CD4-positive, alpha-beta memory T cell (primary cell): ENCODE data around the gene NPRL2. TPM values are rescaled to one million over a fixed set of nuclear protein-coding genes. Genes with fewer than 3 reads are reported as not detected.
A peak's percentile ranks its signal among the peaks of the same experiment; 100 is the strongest.

Experiments used
- CTCF ChIA-PET: fragments of 350-600 bp; sonication (Branson Sonifier 250); formaldehyde crosslinking; loops from one replicate; lab custom pipeline; 2021; ENCODE audit warnings: inconsistent platforms; ENCODE audit not compliant: partially characterized antibody; lab: Charles Lee
- POLR2A ChIA-PET: fragments of 350-600 bp; sonication (Branson Sonifier 250); formaldehyde crosslinking; loops from one replicate; lab custom pipeline; 2021; ENCODE audit not compliant: partially characterized antibody; lab: Charles Lee
- DNase-seq, 5 donors: peaks; one replicate each; pipeline versions ENCODE4 v3.0.0 to v3.0.0-alpha.2; 2020 to 2022; ENCODE audit warnings: mixed read lengths in 1 of 5
- H3K27ac ChIP-seq: one replicate; pipeline ENCODE4 v1.7.0; 2013; ENCODE audit warnings: low read depth, low read length
- H3K27me3 ChIP-seq: 2 replicates; pipeline ENCODE4 v1.7.0; 2013; ENCODE audit warnings: mild to moderate bottlenecking, low read length, moderate library complexity; ENCODE audit not compliant: insufficient read depth
- H3K36me3 ChIP-seq: 2 replicates; pipeline ENCODE4 v1.7.0; 2013; ENCODE audit warnings: mild to moderate bottlenecking, low read length, moderate library complexity; ENCODE audit not compliant: insufficient read depth
- H3K4me1 ChIP-seq: 2 replicates; pipeline ENCODE4 v1.7.0; 2013; ENCODE audit warnings: mild to moderate bottlenecking, low read length, moderate library complexity; ENCODE audit not compliant: insufficient read depth
- H3K4me3 ChIP-seq, 2 donors: one replicate each; pipeline ENCODE4 v1.7.0; 2013; ENCODE audit warnings: low read length in 2 of 2, mild to moderate bottlenecking in 1 of 2
- H3K9me3 ChIP-seq, 2 donors: one replicate each; pipeline ENCODE4 v1.7.0; 2013; ENCODE audit warnings: low read length in 2 of 2, control low read depth in 1 of 2; ENCODE audit not compliant: control insufficient read depth in 1 of 2
- H3K27ac Mint-ChIP-seq, 7 donors: one replicate each; pipeline ENCODE4 v1.8.0; 2020 to 2021; ENCODE audit warnings: mixed read lengths in 7 of 7, mild to moderate bottlenecking in 6 of 7, inconsistent platforms in 3 of 7, moderate library complexity in 3 of 7
- H3K27me3 Mint-ChIP-seq, 2 donors: one replicate each; pipeline ENCODE4 v1.8.0; 2020 to 2021; ENCODE audit warnings: mixed read lengths in 2 of 2
- H3K36me3 Mint-ChIP-seq, 2 donors: one replicate each; pipeline ENCODE4 v1.8.0; 2020 to 2021; ENCODE audit warnings: mixed read lengths in 2 of 2, inconsistent platforms in 1 of 2, mild to moderate bottlenecking in 1 of 2
- H3K4me1 Mint-ChIP-seq, 4 donors: one replicate each; pipeline ENCODE4 v1.8.0; 2020 to 2021; ENCODE audit warnings: mixed read lengths in 4 of 4, mild to moderate bottlenecking in 1 of 4
- H3K4me3 Mint-ChIP-seq, 8 donors: one replicate each; pipeline ENCODE4 v1.8.0; 2020 to 2021; ENCODE audit warnings: mixed read lengths in 8 of 8, mild to moderate bottlenecking in 7 of 8, moderate library complexity in 6 of 8, inconsistent platforms in 3 of 8
- H3K9me3 Mint-ChIP-seq, 8 donors: one replicate each; pipeline ENCODE4 v1.8.0; 2020 to 2021; ENCODE audit warnings: mixed read lengths in 8 of 8, mild to moderate bottlenecking in 5 of 8, inconsistent platforms in 3 of 8, moderate library complexity in 1 of 8
- intact Hi-C: fragments of 100-400 bp; cut with micrococcal nuclease; formaldehyde crosslinking; loops from one replicate; pipeline ENCODE4 v1.15.1; 2023
- polyA plus RNA-seq, 2 donors: library from polyadenylated mRNA; unstranded; fragments of 300-500 nt; fragmentation: Illumina TruSeq; gene quantifications; one replicate each; pipeline ENCODE4 v1.2.3, GENCODE V29; 2021
- total RNA-seq, 2 experiments: library from RNA; stranded (reverse); gene quantifications; one replicate each; pipeline ENCODE4 v1.2.3, GENCODE V29; 2021

NPRL2 gene
- total and polyA plus RNA-seq, 4 experiments from 2014 or later = 39.6 to 53.0 (median 45.9) TPM

- intact Hi-C loops = loop anchor here (1.0 to 5.0 kb wide), 5 partner anchors 9 to 100 kb away; partner anchors contain the start of genes CYB561D2, GNAI2, HYAL3 and NAA80
- Histone ChIP-seq H3K27ac (peak overlapping the region; percentile 96), H3K4me1 (peaks cover 80% of the 10 kb centered on the region), H3K9me3 (no peaks in the 10 kb centered on the region), H3K27me3 (no peaks in the 10 kb centered on the region), H3K36me3 (peaks cover 6% of the 10 kb centered on the region), H3K4me3 (peak overlapping the region; percentile 87 to 94)
- H3K27ac Mint-ChIP-seq = peak overlapping the region; percentile 93 to 100 (median 98)
- no peaks in the 10 kb centered on the region for H3K27me3 Mint-ChIP-seq
- DNase-seq = peak; percentile 89 to 98 (median 92)
- peaks cover 42 to 76% (median 56%) of the 10 kb centered on the region in 4 donors for H3K4me1 Mint-ChIP-seq
- ChIA-PET POLR2A (interaction anchor here (0.6 to 20.5 kb wide), 27 partner anchors 8 to 1898 kb away, joined by 3 to 595 read pairs (median 4); partner anchors contain the start of genes CCDC51, CYB561D2, GNAI2 and HEMK1), CTCF (interaction anchor here (0.6 to 5.8 kb wide), 16 partner anchors 8 to 274 kb away, joined by 3 to 84 read pairs (median 6); partner anchors contain the start of genes CYB561D2, HYAL1, HYAL2 and HYAL3)
- H3K4me3 Mint-ChIP-seq = peak overlapping the region; percentile 88 to 98 (median 95)
- H3K9me3 Mint-ChIP-seq = peaks cover 0 to 4% (median 0%) of the 10 kb centered on the region in 8 donors
- peaks cover 4 to 22% of the 10 kb centered on the region in 2 donors for H3K36me3 Mint-ChIP-seq
Observed at GRCh38 chr3:50337175-50337861, 13.3 kb downstream of the NPRL2 start.

DNA sequence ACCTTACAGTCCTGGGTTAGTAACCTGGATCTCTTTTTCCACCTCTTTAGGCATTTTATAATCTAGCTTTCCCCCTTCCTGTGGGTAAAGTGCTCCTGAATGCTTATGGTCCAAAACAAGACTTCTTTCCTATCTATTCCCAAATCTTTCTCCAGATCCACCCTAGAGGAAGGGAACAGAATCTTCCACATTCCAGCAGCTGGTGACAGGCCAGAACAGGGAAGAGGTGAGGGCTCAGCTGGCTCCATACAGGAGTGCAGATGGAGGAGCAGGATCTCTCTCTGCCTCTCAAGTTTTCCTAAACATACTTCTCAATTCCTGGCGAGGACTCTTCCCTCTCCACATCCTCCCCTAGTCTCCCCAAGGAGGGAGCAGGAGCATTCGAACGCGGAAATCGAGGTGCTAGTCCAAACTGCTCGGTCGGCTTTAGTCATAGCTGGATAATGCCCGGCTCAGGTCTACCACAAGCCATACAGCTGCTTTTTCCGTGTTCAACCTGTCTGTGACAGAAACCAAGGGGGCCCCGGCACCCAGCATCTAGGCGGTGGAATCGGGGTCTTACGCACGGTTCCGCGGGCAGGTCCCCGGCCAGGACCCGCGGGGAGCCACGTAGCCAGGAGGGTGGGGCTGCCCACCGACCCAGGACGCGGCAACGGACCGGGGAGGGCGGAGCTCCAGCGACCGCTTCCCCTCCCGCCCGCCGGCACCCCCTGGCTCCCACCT lies 14.0 kb downstream of the NPRL2 start:
- H3K27ac Mint-ChIP-seq = peak overlapping the region; percentile 93 to 100 (median 98)
- H3K4me1 Mint-ChIP-seq = peaks cover 40 to 76% (median 57%) of the 10 kb centered on the region in 4 donors
- H3K27me3 ChIP-seq = no peaks in the 10 kb centered on the region
- H3K36me3 ChIP-seq = peaks cover 13% of the 10 kb centered on the region
- CTCF ChIA-PET = interaction anchor here (0.6 to 5.8 kb wide), 16 partner anchors 9 to 273 kb away, joined by 3 to 84 read pairs (median 6); partner anchors contain the start of genes CYB561D2, HYAL1, HYAL2 and HYAL3
- peaks cover 80% of the 10 kb centered on the region for H3K4me1 ChIP-seq
- H3K4me3 ChIP-seq = peak overlapping the region; percentile 87 to 94
- peak overlapping the region; percentile 88 to 99 (median 96) for H3K4me3 Mint-ChIP-seq
- H3K36me3 Mint-ChIP-seq = peaks cover 4 to 28% of the 10 kb centered on the region in 2 donors
- no peaks in the 10 kb centered on the region for H3K9me3 ChIP-seq
- H3K27ac ChIP-seq = peak overlapping the region; percentile 96
- H3K9me3 Mint-ChIP-seq = peaks cover 0 to 4% (median 0%) of the 10 kb centered on the region in 8 donors
- intact Hi-C loops = loop anchor here (1.0 to 5.0 kb wide), 5 partner anchors 8 to 99 kb away; partner anchors contain the start of genes CYB561D2, GNAI2, HYAL3 and NAA80
- H3K27me3 Mint-ChIP-seq = no peaks in the 10 kb centered on the region
- peak in 1 of 5 donors; percentile 77 for DNase-seq
- POLR2A ChIA-PET = interaction anchor here (0.6 to 20.5 kb wide), 23 partner anchors 8 to 1335 kb away, joined by 3 to 595 read pairs (median 4); partner anchors contain the start of genes CYB561D2, GNAI2, HEMK1 and HYAL2

DNA sequence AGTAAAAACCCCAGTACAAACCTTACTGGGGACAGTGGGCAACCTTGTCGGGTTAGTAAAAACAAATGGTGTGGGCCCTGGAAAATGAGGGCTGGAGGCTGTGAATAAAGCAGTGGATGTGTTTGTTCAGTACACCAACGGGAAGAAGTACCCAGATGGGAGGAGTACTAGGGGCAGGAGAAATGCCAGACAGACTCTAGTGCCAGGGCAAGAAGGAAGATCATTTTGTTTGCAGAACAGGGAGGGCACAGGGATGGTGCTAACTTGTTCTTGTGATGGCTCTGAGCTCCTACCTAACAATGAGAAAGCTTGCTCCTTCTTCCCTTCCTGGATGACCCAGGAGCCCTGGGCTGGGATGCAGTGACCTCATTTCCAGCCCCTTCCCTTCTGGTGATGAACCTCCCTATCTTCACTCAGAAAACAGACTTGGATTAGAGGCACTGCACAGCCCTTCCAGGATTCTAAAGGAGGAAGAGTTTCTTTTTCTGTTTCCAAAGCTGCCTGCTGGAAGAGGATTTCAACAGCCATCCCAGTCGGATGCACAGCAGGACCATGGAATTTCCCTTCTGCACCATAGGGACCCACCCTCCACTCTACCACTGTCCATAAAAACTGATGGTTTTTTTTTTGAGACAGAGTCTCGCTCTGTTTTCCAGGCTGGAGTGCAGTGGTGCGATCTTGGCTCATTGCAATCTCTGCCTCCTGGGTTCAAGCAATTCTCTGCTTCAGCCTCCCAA lies 16.1 kb downstream of the NPRL2 start:
- H3K27me3 Mint-ChIP-seq = no peaks in the 10 kb centered on the region
- Histone ChIP-seq H3K4me1 (peaks cover 59% of the 10 kb centered on the region), H3K27me3 (no peaks in the 10 kb centered on the region), H3K9me3 (no peaks in the 10 kb centered on the region), H3K4me3 (no peak overlapping the region), H3K36me3 (peaks cover 32% of the 10 kb centered on the region), H3K27ac (peak overlapping the region; percentile 96)
- H3K27ac Mint-ChIP-seq = peak overlapping the region; percentile 85 to 97 (median 94)
- ChIA-PET CTCF (interaction anchor here (1.7 kb wide), 1 partner anchor 11 kb away, joined by 7 read pairs; the partner anchor contains the start of gene HYAL2), POLR2A (interaction anchor here (1.5 to 20.5 kb wide), 4 partner anchors 15 to 277 kb away, joined by 3 to 595 read pairs (median 161); partner anchors contain the start of genes CISH, CYB561D2, HYAL2 and HYAL3)
- peaks cover 0 to 4% (median 0%) of the 10 kb centered on the region in 8 donors for H3K9me3 Mint-ChIP-seq
- peaks cover 29 to 60% (median 47%) of the 10 kb centered on the region in 4 donors for H3K4me1 Mint-ChIP-seq
- H3K36me3 Mint-ChIP-seq = peaks cover 4 to 46% of the 10 kb centered on the region in 2 donors
- intact Hi-C loops = loop anchor here (5.0 kb wide), 1 partner anchor 97 kb away; the partner anchor contains the start of gene GNAI2
- H3K4me3 Mint-ChIP-seq = peak overlapping the region in 7 of 8 donors; percentile 21 to 71 (median 56)
- DNase-seq = peak in 1 of 5 donors; percentile 5

DNA sequence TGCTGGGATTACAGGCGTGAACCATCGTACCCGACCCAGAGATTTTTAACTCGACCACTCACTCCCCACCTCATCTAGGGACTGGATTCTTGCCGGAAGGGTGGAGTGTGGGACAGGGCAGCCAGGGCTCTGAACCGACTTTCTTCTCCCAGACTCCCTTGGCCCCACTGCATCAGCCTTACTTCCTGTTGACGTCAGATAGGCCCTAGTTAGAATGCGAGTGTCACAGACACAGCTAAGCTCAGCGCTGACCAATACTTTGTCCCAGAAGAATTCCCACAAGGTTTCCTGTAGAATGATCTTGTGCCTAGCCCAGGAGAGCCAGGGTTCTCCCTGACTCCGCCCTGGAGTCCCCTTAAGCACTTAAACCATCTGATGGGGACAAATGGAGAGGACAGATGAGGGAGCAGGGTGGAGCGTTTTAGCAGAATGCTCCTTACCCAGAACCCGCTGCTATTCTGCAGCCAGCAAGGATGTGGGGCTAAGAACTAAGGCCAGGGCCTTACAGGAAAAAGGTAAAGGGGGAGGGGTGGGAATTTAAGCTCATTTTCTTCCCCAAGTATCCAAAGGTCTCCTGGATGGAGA lies 16.7 kb downstream of the NPRL2 start:
- ChIA-PET POLR2A (interaction anchor here (1.5 to 20.5 kb wide), 4 partner anchors 14 to 278 kb away, joined by 3 to 595 read pairs (median 161); partner anchors contain the start of genes CISH, CYB561D2, HYAL2 and HYAL3), CTCF (interaction anchor here (0.7 to 1.7 kb wide), 2 partner anchors 10 to 16 kb away, joined by 3 to 7 read pairs; partner anchors contain the start of gene HYAL2)
- Mint-ChIP-seq H3K27me3 (no peaks in the 10 kb centered on the region), H3K27ac (peak overlapping the region; percentile 85 to 96 (median 93)), H3K4me1 (peaks cover 25 to 54% (median 41%) of the 10 kb centered on the region in 4 donors), H3K36me3 (peaks cover 4 to 45% of the 10 kb centered on the region in 2 donors), H3K4me3 (peak overlapping the region in 7 of 8 donors; percentile 21 to 71 (median 56)), H3K9me3 (peaks cover 0 to 4% (median 0%) of the 10 kb centered on the region in 8 donors)
- DNase-seq = peak in 3 of 5 donors; percentile 22 to 61 (median 29)
- Histone ChIP-seq H3K27me3 (no peaks in the 10 kb centered on the region), H3K9me3 (no peaks in the 10 kb centered on the region), H3K36me3 (peaks cover 32% of the 10 kb centered on the region), H3K4me3 (no peak overlapping the region), H3K27ac (peak overlapping the region; percentile 96), H3K4me1 (peaks cover 53% of the 10 kb centered on the region)
- intact Hi-C loops = no loop called here

DNA sequence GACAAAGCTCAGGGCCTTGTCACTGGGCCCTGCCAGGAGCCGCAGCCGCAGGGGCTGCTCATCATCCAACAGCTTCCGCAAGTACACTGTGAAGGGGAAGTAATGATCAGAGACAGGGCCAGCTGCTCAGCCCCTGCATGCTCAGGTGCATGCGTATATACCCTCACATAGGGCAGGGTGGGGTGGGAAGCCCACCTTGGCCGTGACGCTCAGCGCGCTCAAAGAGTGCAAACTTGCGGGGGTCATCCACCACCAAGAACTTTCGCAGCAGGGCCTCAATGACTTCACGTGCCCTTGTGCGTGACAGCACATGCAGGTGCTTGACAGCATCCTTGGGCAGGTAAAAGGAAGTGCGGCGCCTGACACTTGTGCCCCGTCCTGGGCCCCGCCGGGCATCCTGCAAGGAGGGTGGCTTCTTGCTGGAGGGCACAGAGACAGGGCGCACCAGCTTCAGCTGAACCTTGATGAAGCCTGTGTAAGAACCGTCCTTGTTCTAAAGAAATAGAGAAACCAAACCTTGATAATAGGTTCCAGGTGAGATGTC lies 19.1 kb downstream of the NPRL2 start:
- Histone ChIP-seq H3K4me3 (no peak overlapping the region), H3K4me1 (peaks cover 55% of the 10 kb centered on the region), H3K27me3 (no peaks in the 10 kb centered on the region), H3K27ac (no peak overlapping the region), H3K36me3 (peaks cover 32% of the 10 kb centered on the region), H3K9me3 (no peaks in the 10 kb centered on the region)
- Mint-ChIP-seq H3K4me1 (peaks cover 27 to 61% (median 40%) of the 10 kb centered on the region in 4 donors), H3K9me3 (peaks cover 0 to 3% (median 0%) of the 10 kb centered on the region in 8 donors), H3K36me3 (peaks cover 4 to 42% of the 10 kb centered on the region in 2 donors), H3K27me3 (no peaks in the 10 kb centered on the region), H3K27ac (peak overlapping the region in 2 of 7 donors; percentile 22 to 44), H3K4me3 (no peak overlapping the region)
- ChIA-PET CTCF (interaction anchor here (1.0 kb wide), 1 partner anchor 10 kb away, joined by 3 read pairs; no protein-coding TSS in a partner anchor), POLR2A (interaction anchor here (1.3 to 20.5 kb wide), 3 partner anchors 9 to 20 kb away, joined by 4 to 595 read pairs (median 27); partner anchors contain the start of genes CYB561D2, NPRL2, RASSF1 and TMEM115)
- intact Hi-C loops = no loop called here
- DNase-seq = peak in 1 of 5 donors; percentile 18
